Esophagus squamous epithelium (tissue), 5 donors: ENCODE data around the gene HEPACAM. TPM values are rescaled to one million over a fixed set of nuclear protein-coding genes. Genes with fewer than 3 reads are reported as not detected.

Experiments
- DNase-seq: peaks from one replicate; lab custom pipeline; 2025; lab: John Stamatoyannopoulos, UW
- H3K27ac ChIP-seq, 4 donors: fragments of 200-600 bp; sonication (generic); one replicate each; pipeline ENCODE4 v1.5.1; 2016 to 2019; ENCODE audit warnings: mild to moderate bottlenecking in 1 of 4
- H3K27me3 ChIP-seq, 4 donors: fragments of 200-600 bp; sonication (generic); 1 replicate in 3 of 4; 2 replicates in 1 of 4; pipeline versions ENCODE4 v1.5.1 to v1.6.0; 2017 to 2021; ENCODE audit warnings: antibody characterized with exemption in 1 of 4
- H3K36me3 ChIP-seq, 3 donors: fragments of 200-600 bp; sonication (generic); one replicate each; pipeline ENCODE4 v1.5.1; 2016 to 2019
- H3K4me1 ChIP-seq, 3 donors: fragments of 200-600 bp; sonication (generic); one replicate each; pipeline ENCODE4 v1.5.1; 2017 to 2019
- H3K4me3 ChIP-seq, 4 donors: fragments of 200-600 bp; sonication (generic); 1 replicate in 3 of 4; 2 replicates in 1 of 4; pipeline ENCODE4 v1.5.1; 2016 to 2019; ENCODE audit warnings: mild to moderate bottlenecking in 2 of 4, moderate library complexity in 1 of 4
- H3K9me3 ChIP-seq, 3 donors: fragments of 200-600 bp; sonication (generic); one replicate each; pipeline ENCODE4 v1.5.1; 2016 to 2019
- CTCF ChIP-seq, 6 experiments: fragments of 450-650 bp in 4 of 6; fragments of 200-600 bp in 2 of 6; sonication (generic) in 2 of 6; IDR thresholded peaks; one replicate each; pipeline ENCODE4 v1.5.1; 2016 to 2019; ENCODE audit warnings: antibody characterized with exemption in 6 of 6, mild to moderate bottlenecking in 4 of 6, moderate library complexity in 4 of 6
- POLR2A ChIP-seq, 4 donors: fragments of 450-650 bp; IDR thresholded peaks; one replicate each; pipeline ENCODE4 v1.6.1; 2017; ENCODE audit warnings: antibody characterized with exemption in 4 of 4, mild to moderate bottlenecking in 4 of 4, moderate library complexity in 3 of 4
- WGBS, 2 donors: methylation state at CpG; one replicate each; pipeline ENCODE4 v1.1.5; 2018; 5-methylcytosine and 5-hydroxymethylcytosine counted together
- intact Hi-C: fragments of 100-400 bp; cut with DNase I; formaldehyde crosslinking; loops from one replicate; pipeline ENCODE4 v1.15.0; 2022
- total RNA-seq, 4 donors: library from RNA; depleted of rRNA; stranded (reverse); fragments of >200 nt; gene quantifications; one replicate each; pipeline ENCODE4 v1.1.0, GENCODE V29; 2016
- donor health status: DM: yes; HTN: yes; CAD: no.

The HEPACAM gene
- total RNA-seq, 4 donors from 2014 or later, result not detected

GRCh38 chr11:124899383-124900145 is 36.3 kb downstream of the HEPACAM start:
- Histone ChIP-seq H3K4me3 (no peak overlapping the region), H3K9me3 (no peaks in the 10 kb centered on the region), H3K4me1 (peaks cover 0 to 38% (median 7%) of the 10 kb centered on the region in 3 donors), H3K27me3 (peaks cover 0 to 35% (median 0%) of the 10 kb centered on the region in 4 donors), H3K27ac (peak overlapping the region; percentile 40 to 87 (median 72)), H3K36me3 (no peaks in the 10 kb centered on the region)
- 54 to 70% methylated on average over 5 to 6 of the region's 6 CpGs for WGBS, 2 donors
- TF ChIP-seq POLR2A (IDR thresholded peaks at IDR 0.05) (no peak), CTCF (IDR thresholded peaks at IDR 0.05) (no peak)
- intact Hi-C loops, result no loop called here
- no peak for DNase-seq

- peak overlapping the region in 3 of 4 donors; percentile 67 to 87 (median 77) for H3K27ac ChIP-seq
- no peak overlapping the region for H3K4me3 ChIP-seq
- H3K36me3 ChIP-seq, result no peaks in the 10 kb centered on the region
- H3K9me3 ChIP-seq, result no peaks in the 10 kb centered on the region
- H3K4me1 ChIP-seq, result peaks cover 0 to 46% (median 7%) of the 10 kb centered on the region in 3 donors
- no peak for DNase-seq
- 27 to 36% methylated on average over 5 of the region's 5 CpGs for WGBS, 2 donors
- TF ChIP-seq POLR2A (IDR thresholded peaks at IDR 0.05), result no peak
- no peak for TF ChIP-seq CTCF (IDR thresholded peaks at IDR 0.05)
- H3K27me3 ChIP-seq, result peaks cover 0 to 34% (median 0%) of the 10 kb centered on the region in 4 donors
- intact Hi-C loops, result no loop called here
These were observed 37.1 kb downstream of the HEPACAM start for GRCh38 chr11:124898711-124899110.

- TF ChIP-seq CTCF (IDR thresholded peaks at IDR 0.05) (no peak), POLR2A (IDR thresholded peaks at IDR 0.05) (no peak)
- WGBS, 2 donors, result 14 to 36% methylated on average over 3 of the region's 3 CpGs
These were observed 37.6 kb downstream of the HEPACAM start for GRCh38 chr11:124898263-124898680.

GRCh38 chr11:124897674-124898262 is 38.1 kb downstream of the HEPACAM start, which contains the start of gene ROBO4:
ROBO4 (minus strand) TSS chr11:124897865; CDS start chr11:124897795, 70 bp downstream.
- Histone ChIP-seq H3K36me3 (no peaks in the 10 kb centered on the region), H3K27ac (peak within 1 kb of the TSS; percentile 46 to 87 (median 72)), H3K27me3 (peaks cover 0 to 27% (median 0%) of the 10 kb centered on the region in 4 donors), H3K4me3 (peak within 1 kb of the TSS; percentile 14 to 57 (median 34)), H3K4me1 (peaks cover 0 to 49% (median 7%) of the 10 kb centered on the region in 3 donors), H3K9me3 (no peaks in the 10 kb centered on the region)
- no peak for DNase-seq
- no peak for TF ChIP-seq POLR2A (IDR thresholded peaks at IDR 0.05)
- no peak for TF ChIP-seq CTCF (IDR thresholded peaks at IDR 0.05)
- WGBS, 2 donors, result 46 to 49% methylated on average over 7 to 11 of the region's 12 CpGs
- intact Hi-C loops, result no loop called here

More at GRCh38 chr11:124898263-124898680, 37.6 kb downstream of the HEPACAM start:
- H3K4me1 ChIP-seq, result peaks cover 0 to 48% (median 7%) of the 10 kb centered on the region in 3 donors
- DNase-seq, result no peak
- no peaks in the 10 kb centered on the region for H3K9me3 ChIP-seq
- H3K27me3 ChIP-seq, result peaks cover 0 to 29% (median 0%) of the 10 kb centered on the region in 4 donors
- peak overlapping the region; percentile 46 to 87 (median 72) for H3K27ac ChIP-seq
- H3K4me3 ChIP-seq, result peak overlapping the region in 1 of 4 donors; percentile 57
- intact Hi-C loops, result no loop called here
- H3K36me3 ChIP-seq, result no peaks in the 10 kb centered on the region
